ENCODE results near the gene STRN4.

The STRN4 gene

GRCh38 chr19:46741447-46741846, 4.8 kb downstream of the STRN4 start:
- DNase-seq (ENCODE audit: low read depth): no peak
- H3K4me3 ChIP-seq (ENCODE audit: low read length): no peak overlapping the region
- TF ChIP-seq, protein P1, sequence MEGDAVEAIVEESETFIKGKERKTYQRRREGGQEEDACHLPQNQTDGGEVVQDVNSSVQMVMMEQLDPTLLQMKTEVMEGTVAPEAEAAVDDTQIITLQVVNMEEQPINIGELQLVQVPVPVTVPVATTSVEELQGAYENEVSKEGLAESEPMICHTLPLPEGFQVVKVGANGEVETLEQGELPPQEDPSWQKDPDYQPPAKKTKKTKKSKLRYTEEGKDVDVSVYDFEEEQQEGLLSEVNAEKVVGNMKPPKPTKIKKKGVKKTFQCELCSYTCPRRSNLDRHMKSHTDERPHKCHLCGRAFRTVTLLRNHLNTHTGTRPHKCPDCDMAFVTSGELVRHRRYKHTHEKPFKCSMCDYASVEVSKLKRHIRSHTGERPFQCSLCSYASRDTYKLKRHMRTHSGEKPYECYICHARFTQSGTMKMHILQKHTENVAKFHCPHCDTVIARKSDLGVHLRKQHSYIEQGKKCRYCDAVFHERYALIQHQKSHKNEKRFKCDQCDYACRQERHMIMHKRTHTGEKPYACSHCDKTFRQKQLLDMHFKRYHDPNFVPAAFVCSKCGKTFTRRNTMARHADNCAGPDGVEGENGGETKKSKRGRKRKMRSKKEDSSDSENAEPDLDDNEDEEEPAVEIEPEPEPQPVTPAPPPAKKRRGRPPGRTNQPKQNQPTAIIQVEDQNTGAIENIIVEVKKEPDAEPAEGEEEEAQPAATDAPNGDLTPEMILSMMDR (conservative IDR thresholded peaks at IDR 0.05; ENCODE audit: low read depth, low read length): no peak

GRCh38 chr19:46739290-46739771, 6.9 kb downstream of the STRN4 start:
- no peak for DNase-seq (ENCODE audit: low read depth)
- no peak overlapping the region for H3K4me3 ChIP-seq (ENCODE audit: low read length)
- TF ChIP-seq, protein P1 (conservative IDR thresholded peaks at IDR 0.05; ENCODE audit: low read depth, low read length): no peak

- TF ChIP-seq, protein P1 (conservative IDR thresholded peaks at IDR 0.05; ENCODE audit: low read depth, low read length): no peak
- DNase-seq (ENCODE audit: low read depth): no peak
- no peak overlapping the region for H3K4me3 ChIP-seq (ENCODE audit: low read length)
Observed at GRCh38 chr19:46737761-46738171, 8.5 kb downstream of the STRN4 start.

DNA sequence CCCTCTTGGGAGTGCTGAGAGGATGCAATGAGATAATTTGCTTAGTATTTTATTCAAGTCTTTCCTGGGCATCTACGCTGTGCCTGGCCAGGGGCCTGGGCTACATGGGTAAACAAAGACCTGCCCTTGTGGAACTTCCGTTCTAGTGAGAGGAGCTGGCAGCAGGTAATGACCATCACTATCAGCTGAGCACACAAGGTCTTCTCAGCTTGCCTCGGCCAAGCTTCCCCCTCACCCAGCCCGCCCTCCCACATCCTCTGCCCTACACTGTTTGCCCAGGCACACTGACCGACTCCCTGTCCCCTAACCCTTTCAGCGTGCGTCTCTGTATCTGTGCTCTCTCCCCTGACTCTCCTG, 9.0 kb downstream of the STRN4 start:
- no peak for DNase-seq (ENCODE audit: low read depth)
- H3K4me3 ChIP-seq (ENCODE audit: low read length): no peak overlapping the region
- TF ChIP-seq, protein P1 (conservative IDR thresholded peaks at IDR 0.05; ENCODE audit: low read depth, low read length): no peak

DNA sequence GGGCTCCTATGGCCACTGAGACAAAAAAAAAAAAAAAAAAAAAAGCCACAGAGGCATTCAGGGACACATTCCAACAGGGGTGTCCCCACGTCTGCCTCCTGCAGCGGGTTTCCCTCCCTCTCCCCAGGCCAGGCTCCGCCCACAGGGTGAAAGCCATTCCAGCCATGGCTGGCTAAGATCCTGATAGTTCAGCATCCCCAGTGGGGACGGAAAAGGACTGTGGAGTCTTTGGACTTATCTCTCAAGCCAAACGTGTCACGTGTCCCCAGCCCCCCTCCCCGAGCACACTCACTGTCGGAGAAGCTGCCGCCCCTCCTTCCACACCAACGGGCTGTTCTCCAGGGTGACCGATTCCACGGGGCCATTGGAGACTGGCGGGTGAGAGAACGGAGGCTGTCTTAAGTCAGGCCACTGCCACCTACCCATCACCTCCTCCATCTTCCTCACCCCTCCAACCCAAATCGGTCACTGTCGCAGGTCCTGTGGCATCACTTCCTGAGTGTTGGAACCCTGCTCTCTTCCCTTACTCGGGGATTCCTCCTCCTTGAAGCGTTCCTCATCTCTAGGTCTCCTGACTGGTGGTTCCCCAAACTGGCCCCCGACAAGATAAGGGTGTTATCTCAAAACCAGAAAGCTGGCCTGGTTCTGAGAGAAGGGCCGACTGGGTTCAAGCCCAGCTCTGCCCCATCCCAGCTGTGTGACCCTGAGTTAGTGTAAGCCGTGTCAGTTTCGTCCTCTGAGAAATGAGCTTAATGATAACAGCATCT, 9.5 kb downstream of the STRN4 start:
- no peak overlapping the region for H3K4me3 ChIP-seq (ENCODE audit: low read length)
- TF ChIP-seq, protein P1 (conservative IDR thresholded peaks at IDR 0.05; ENCODE audit: low read depth, low read length): no peak
- no peak for DNase-seq (ENCODE audit: low read depth)

DNA sequence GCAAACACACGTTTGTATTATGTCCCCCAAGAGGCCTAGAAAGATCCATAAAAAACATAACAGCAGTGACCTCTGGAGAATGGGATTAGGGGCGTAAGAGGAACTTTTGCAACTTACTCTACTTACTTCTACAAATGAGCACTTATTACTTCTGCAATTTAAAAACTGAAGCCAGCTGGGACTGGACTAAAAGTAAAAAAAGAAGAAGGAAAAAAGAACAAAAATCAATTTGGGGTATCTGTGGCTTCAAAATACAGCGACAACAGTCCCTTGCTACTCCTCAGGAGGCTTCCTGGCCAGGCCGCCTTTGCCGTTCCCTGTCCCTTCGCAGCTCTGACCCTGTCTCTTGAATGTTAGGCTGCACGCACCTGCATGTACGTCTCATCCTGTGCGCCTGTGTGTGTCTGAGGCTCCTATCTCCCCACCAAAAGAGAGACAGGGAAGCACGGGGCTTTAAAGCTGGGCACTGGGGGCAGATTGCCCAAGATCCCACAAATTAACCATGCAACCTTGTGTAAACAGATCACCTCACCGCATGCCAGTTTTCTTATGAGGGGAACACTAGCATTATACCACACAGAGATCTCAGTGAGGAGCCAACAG, 12.5 kb downstream of the STRN4 start:
- no peak for DNase-seq (ENCODE audit: low read depth)
- TF ChIP-seq, protein P1 (conservative IDR thresholded peaks at IDR 0.05; ENCODE audit: low read depth, low read length): no peak
- H3K4me3 ChIP-seq (ENCODE audit: low read length): no peak overlapping the region
